ENCODE data around the gene CARMIL1.

Gene CARMIL1

DNA sequence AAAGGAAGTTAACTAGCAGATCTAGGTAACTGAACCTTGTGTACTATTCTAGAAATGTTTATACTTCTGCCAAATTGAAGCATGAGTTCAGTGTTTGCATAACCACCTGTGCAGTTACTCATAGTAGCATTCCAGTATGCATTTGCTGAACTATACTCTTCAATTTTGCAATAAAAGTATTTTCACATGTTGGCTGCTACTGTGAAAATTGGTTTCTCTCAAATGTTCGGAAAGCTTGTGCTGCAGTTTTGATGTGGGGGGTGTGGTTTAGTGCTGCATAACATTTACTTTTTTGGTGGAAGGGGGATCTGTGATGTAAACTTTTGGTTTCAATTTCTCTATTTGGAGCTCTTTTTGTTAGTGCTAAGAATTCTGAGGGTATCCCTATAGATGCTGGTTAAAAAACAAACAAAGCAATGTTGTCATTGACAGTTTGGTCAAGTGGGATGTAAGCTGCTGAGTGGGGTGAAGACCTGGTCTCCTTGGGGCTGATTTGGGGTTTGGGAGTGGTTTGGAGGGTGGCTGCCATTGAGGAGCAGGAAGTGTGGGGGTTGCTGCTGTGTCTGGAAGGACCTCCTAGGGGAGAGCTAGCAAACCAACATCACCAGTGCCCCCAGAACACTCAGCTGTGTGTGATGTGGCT lies 87.8 kb downstream of the CARMIL1 start:
- ATAC-seq (ENCODE audit: low read depth): peak; percentile 85

DNA sequence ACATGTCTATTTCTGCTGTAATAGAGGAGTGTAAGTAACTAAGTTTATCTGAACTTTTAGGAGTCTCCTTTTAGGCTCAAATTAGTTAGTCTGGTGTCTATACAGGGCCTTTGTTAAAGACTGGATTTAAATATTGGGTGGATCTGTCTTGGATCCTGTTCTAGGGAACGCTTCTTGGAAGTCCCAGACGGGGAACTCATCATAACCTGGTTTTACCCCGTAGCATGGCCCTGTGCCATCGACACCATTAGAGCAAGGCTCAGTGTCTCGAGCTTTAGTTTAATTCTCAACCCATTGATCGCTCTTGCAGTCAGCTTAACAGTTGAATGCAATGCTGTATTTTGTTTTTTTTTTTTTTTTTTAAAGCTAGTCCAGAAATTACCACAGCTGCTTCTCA lies 89.9 kb downstream of the CARMIL1 start:
- no peak for DNase-seq (ENCODE audit: low spot score)
- H3K9me3 ChIP-seq (ENCODE audit: severe bottlenecking): no peaks in the 10 kb centered on the region
- H3K4me3 ChIP-seq (ENCODE audit: severe bottlenecking): no peak overlapping the region
- no peaks in the 10 kb centered on the region for H3K36me3 ChIP-seq (ENCODE audit: low read depth)
- H3K27me3 ChIP-seq (ENCODE audit: insufficient read depth, poor library complexity, severe bottlenecking): no peaks in the 10 kb centered on the region
- H3K4me1 ChIP-seq (ENCODE audit: insufficient read depth, poor library complexity, severe bottlenecking): peaks cover 6% of the 10 kb centered on the region
- TF ChIP-seq, protein P1, sequence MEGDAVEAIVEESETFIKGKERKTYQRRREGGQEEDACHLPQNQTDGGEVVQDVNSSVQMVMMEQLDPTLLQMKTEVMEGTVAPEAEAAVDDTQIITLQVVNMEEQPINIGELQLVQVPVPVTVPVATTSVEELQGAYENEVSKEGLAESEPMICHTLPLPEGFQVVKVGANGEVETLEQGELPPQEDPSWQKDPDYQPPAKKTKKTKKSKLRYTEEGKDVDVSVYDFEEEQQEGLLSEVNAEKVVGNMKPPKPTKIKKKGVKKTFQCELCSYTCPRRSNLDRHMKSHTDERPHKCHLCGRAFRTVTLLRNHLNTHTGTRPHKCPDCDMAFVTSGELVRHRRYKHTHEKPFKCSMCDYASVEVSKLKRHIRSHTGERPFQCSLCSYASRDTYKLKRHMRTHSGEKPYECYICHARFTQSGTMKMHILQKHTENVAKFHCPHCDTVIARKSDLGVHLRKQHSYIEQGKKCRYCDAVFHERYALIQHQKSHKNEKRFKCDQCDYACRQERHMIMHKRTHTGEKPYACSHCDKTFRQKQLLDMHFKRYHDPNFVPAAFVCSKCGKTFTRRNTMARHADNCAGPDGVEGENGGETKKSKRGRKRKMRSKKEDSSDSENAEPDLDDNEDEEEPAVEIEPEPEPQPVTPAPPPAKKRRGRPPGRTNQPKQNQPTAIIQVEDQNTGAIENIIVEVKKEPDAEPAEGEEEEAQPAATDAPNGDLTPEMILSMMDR (IDR thresholded peaks at IDR 0.05; ENCODE audit: poor library complexity, severe bottlenecking): no peak
- ATAC-seq (ENCODE audit: low read depth): no peak
- no peak overlapping the region for H3K27ac ChIP-seq (ENCODE audit: poor library complexity, severe bottlenecking)

More for the DNA sequence above, 87.8 kb downstream of the CARMIL1 start:
- H3K4me1 ChIP-seq (ENCODE audit: insufficient read depth, poor library complexity, severe bottlenecking): peaks cover 5% of the 10 kb centered on the region
- no peak for DNase-seq (ENCODE audit: low spot score)
- H3K27ac ChIP-seq (ENCODE audit: poor library complexity, severe bottlenecking): no peak overlapping the region
- H3K27me3 ChIP-seq (ENCODE audit: insufficient read depth, poor library complexity, severe bottlenecking): no peaks in the 10 kb centered on the region
- no peaks in the 10 kb centered on the region for H3K9me3 ChIP-seq (ENCODE audit: severe bottlenecking)
- no peak overlapping the region for H3K4me3 ChIP-seq (ENCODE audit: severe bottlenecking)
- no peaks in the 10 kb centered on the region for H3K36me3 ChIP-seq (ENCODE audit: low read depth)
- TF ChIP-seq, protein P1 (IDR thresholded peaks at IDR 0.05; ENCODE audit: poor library complexity, severe bottlenecking): no peak

DNA sequence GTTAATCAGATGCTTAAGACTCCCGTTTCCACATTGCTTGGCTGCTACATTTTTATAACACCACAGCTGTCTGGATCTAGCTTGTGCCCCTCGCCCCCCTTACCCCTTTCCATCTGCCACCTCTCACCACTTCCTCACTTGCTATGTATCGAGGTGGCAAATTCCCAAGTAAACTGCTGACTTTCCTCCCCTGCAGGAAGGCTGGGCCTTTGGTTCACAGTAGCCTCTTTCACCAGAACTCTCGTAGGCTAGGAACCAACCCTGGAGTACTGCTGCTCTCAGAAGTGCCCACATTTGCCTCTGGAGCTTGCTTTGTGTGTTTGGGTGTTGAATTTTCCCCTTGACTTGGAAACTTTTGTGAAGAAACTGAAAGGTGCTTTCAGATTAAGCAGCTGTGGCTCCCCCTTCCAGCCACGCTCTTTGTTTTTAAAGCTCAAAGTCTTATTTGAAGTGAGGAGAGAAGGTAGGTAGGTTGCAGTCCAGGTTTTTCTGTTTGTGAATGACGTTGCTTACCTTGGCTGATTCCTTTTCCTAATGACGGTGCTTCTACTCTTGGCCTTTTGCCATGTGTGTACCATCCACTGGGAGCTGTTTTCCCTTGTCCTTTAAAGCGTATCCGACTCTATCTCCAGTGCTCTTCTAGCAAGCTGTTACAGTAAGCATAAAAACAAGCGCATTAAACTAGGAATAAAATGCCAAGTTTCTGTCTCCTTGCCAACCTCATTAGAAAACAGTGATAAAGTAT lies 90.4 kb downstream of the CARMIL1 start:
- ATAC-seq (ENCODE audit: low read depth): no peak
- Histone ChIP-seq H3K4me3 (ENCODE audit: severe bottlenecking) (no peak overlapping the region), H3K36me3 (ENCODE audit: low read depth) (no peaks in the 10 kb centered on the region), H3K9me3 (ENCODE audit: severe bottlenecking) (peaks cover 2% of the 10 kb centered on the region), H3K4me1 (ENCODE audit: insufficient read depth, poor library complexity, severe bottlenecking) (peaks cover 7% of the 10 kb centered on the region), H3K27me3 (ENCODE audit: insufficient read depth, poor library complexity, severe bottlenecking) (no peaks in the 10 kb centered on the region), H3K27ac (ENCODE audit: poor library complexity, severe bottlenecking) (no peak overlapping the region)
- DNase-seq (ENCODE audit: low spot score): no peak
- TF ChIP-seq, protein P1 (IDR thresholded peaks at IDR 0.05; ENCODE audit: poor library complexity, severe bottlenecking): no peak

DNA sequence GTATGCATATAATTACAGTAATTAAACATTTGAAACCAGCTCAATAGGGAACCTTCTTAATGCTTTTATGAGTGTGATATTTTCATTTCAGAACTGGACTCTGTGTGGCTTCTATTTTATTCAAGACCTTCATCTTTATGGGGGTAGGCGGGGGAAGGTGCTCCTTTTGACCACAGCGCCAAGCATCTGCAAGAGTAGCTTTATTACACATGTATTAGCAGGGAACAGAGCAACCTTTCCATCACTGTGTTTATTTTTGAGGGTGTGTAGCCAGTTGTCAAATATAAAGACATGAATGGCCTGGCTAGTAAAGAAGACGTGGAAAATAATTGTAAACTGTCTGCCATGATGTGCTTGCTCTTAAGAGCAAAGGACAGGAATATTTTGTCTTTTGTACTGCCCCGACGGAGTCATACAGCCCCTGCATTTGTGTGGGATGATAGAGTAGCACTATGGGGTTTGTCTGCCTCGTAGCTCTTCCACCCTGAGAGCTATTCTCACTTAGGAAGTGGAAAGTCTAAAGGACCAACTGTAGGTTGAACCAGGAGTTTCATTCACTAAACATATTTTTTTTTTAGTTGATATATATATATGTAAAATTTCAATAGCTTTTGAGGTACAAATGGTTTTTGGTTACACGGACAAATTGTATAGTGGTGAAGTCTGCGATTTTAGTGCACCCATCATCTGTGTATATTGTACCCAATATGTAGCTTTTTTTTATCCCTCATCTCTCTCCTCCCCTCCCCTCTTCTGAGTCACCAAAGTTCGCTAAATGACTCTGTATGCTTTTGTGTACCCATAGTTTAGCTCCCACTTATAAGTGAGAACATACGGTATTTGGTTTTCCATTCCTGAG lies 91.2 kb downstream of the CARMIL1 start:
- no peaks in the 10 kb centered on the region for H3K27me3 ChIP-seq (ENCODE audit: insufficient read depth, poor library complexity, severe bottlenecking)
- no peak overlapping the region for H3K4me3 ChIP-seq (ENCODE audit: severe bottlenecking)

More for the DNA sequence above, 91.2 kb downstream of the CARMIL1 start:
- H3K9me3 ChIP-seq (ENCODE audit: severe bottlenecking): peaks cover 3% of the 10 kb centered on the region
- ATAC-seq (ENCODE audit: low read depth) (no peak), DNase-seq (ENCODE audit: low spot score) (no peak)
- TF ChIP-seq, protein P1 (IDR thresholded peaks at IDR 0.05; ENCODE audit: poor library complexity, severe bottlenecking): no peak
- H3K27ac ChIP-seq (ENCODE audit: poor library complexity, severe bottlenecking): no peak overlapping the region
- H3K36me3 ChIP-seq (ENCODE audit: low read depth): no peaks in the 10 kb centered on the region
- H3K4me1 ChIP-seq (ENCODE audit: insufficient read depth, poor library complexity, severe bottlenecking): peaks cover 7% of the 10 kb centered on the region
